H1 (cell line): ENCODE data around the gene FRK. TPM values are rescaled to one million over a fixed set of nuclear protein-coding genes. Genes with fewer than 3 reads are reported as not detected.

Experiments
- CTCF ChIA-PET: fragments of 300-600 bp; sonication (Branson Sonifier 250); formaldehyde crosslinking; loops from one replicate; lab custom pipeline; 2021; ENCODE audit not compliant: partially characterized antibody; lab: Charles Lee
- POLR2A ChIA-PET: fragments of 300-600 bp; sonication (Branson Sonifier 250); formaldehyde crosslinking; loops from one replicate; lab custom pipeline; 2021; ENCODE audit warnings: inconsistent platforms; ENCODE audit not compliant: partially characterized antibody; lab: Charles Lee
- DNase-seq, 2 experiments: peaks; one replicate each; pipeline versions ENCODE4 v3.0.0 to v3.0.0-alpha.2; 2010 to 2022; ENCODE audit warnings: low spot score in 2 of 2, low read depth in 1 of 2, mixed read lengths in 1 of 2
- FAIRE-seq: peaks from 2 replicates; lab custom pipeline; 2011; peaks lifted over from hg19 to GRCh38; lab: Jason Lieb, UNC
- H2AFZ ChIP-seq: 2 replicates; pipeline ENCODE4 v1.8.1; 2012; ENCODE audit warnings: low read length, inconsistent platforms
- H2AK5ac ChIP-seq: 2 replicates; pipeline ENCODE4 v1.6.1; 2013; ENCODE audit warnings: low read depth, low read length
- H2BK120ac ChIP-seq: replicated peaks from 2 replicates; pipeline ENCODE3; 2013; ENCODE audit warnings: low read depth, low read length, inconsistent platforms
- H2BK12ac ChIP-seq: 2 replicates; pipeline ENCODE4 v1.6.1; 2013; ENCODE audit warnings: low read depth, low read length
- H2BK15ac ChIP-seq: 2 replicates; pipeline ENCODE4 v1.6.1; 2013; ENCODE audit warnings: low read length
- H2BK20ac ChIP-seq: 2 replicates; pipeline ENCODE4 v1.6.1; 2013; ENCODE audit warnings: low read length
- H2BK5ac ChIP-seq: 2 replicates; pipeline ENCODE4 v1.6.1; 2013; ENCODE audit warnings: low read depth, low read length
- H3K14ac ChIP-seq: 2 replicates; pipeline ENCODE4 v1.6.1; 2013; ENCODE audit warnings: inconsistent platforms; ENCODE audit not compliant: insufficient read length
- H3K18ac ChIP-seq: 2 replicates; pipeline ENCODE4 v1.6.1; 2013; ENCODE audit warnings: low read length; ENCODE audit errors: extremely low read depth
- H3K23ac ChIP-seq: 2 replicates; pipeline ENCODE4 v1.6.1; 2013; ENCODE audit warnings: inconsistent platforms; ENCODE audit not compliant: insufficient read length
- H3K23me2 ChIP-seq: 2 replicates; pipeline ENCODE4 v1.6.1; 2013; ENCODE audit warnings: low read depth, low read length
- H3K27ac ChIP-seq: 2 replicates; pipeline ENCODE4 v1.6.1; 2011; ENCODE audit warnings: low read depth, low read length, inconsistent platforms
- H3K27me3 ChIP-seq, 4 experiments: replicated peaks in 1 of 4; 1 replicate in 1 of 4; 2 replicates in 3 of 4; pipeline versions ENCODE4 v1.6.1 to v1.8.1; 2011 to 2013; ENCODE audit warnings: low read length in 3 of 4, mild to moderate bottlenecking in 3 of 4, inconsistent platforms in 2 of 4, mixed read lengths in 2 of 4, moderate library complexity in 1 of 4; ENCODE audit not compliant: control insufficient read depth in 3 of 4, insufficient read depth in 3 of 4; ENCODE audit errors: extremely low read depth in 1 of 4
- H3K36me3 ChIP-seq, 4 experiments: 2 replicates each; pipeline versions ENCODE4 v1.6.1 to v1.8.1; 2011 to 2013; ENCODE audit warnings: mild to moderate bottlenecking in 4 of 4, low read length in 3 of 4, moderate library complexity in 2 of 4, control low read depth in 1 of 4, inconsistent platforms in 1 of 4; ENCODE audit not compliant: insufficient read depth in 4 of 4, control insufficient read depth in 2 of 4
- H3K4ac ChIP-seq: replicated peaks from 2 replicates; pipeline ENCODE3; 2013; ENCODE audit warnings: low read length, low read depth, mixed read lengths, inconsistent platforms; ENCODE audit not compliant: insufficient read length
- H3K4me1 ChIP-seq, 4 experiments: replicated peaks in 1 of 4; 1 replicate in 1 of 4; 2 replicates in 3 of 4; pipeline versions ENCODE4 v1.6.1 to v1.8.1; 2011 to 2013; ENCODE audit warnings: low read length in 3 of 4, inconsistent platforms in 2 of 4, mixed read lengths in 1 of 4; ENCODE audit not compliant: insufficient read depth in 4 of 4, control insufficient read depth in 3 of 4
- H3K4me2 ChIP-seq, 2 experiments: 2 replicates each; pipeline versions ENCODE4 v1.6.1 to v1.8.1; 2011 to 2013; ENCODE audit warnings: low read depth in 2 of 2, low read length in 2 of 2, control low read depth in 1 of 2, inconsistent platforms in 1 of 2, mild to moderate bottlenecking in 1 of 2; ENCODE audit not compliant: insufficient read depth in 1 of 2
- H3K4me3 ChIP-seq, 4 experiments: fragments of 200-600, 300-600 bp in 1 of 4; sonication (generic), shearing (Covaris generic), sonication (Bioruptor Twin) in 1 of 4; 2 replicates each; pipeline versions ENCODE4 v1.5.1 to v1.8.1; 2011 to 2016; ENCODE audit warnings: low read length in 4 of 4, low read depth in 3 of 4, control low read depth in 2 of 4, inconsistent platforms in 2 of 4, mild to moderate bottlenecking in 2 of 4, mixed read lengths in 1 of 4, moderate library complexity in 1 of 4; ENCODE audit not compliant: insufficient read depth in 2 of 4; ENCODE audit errors: extremely low read depth in 1 of 4
- H3K56ac ChIP-seq: replicated peaks from 2 replicates; pipeline ENCODE3; 2013; ENCODE audit warnings: low read depth, mild to moderate bottlenecking, mixed read lengths, low read length, inconsistent platforms; ENCODE audit not compliant: insufficient read length
- H3K79me1 ChIP-seq: 2 replicates; pipeline ENCODE4 v1.6.1; 2013; ENCODE audit warnings: low read depth, low read length, control low read depth
- H3K79me2 ChIP-seq, 2 experiments: 2 replicates each; pipeline versions ENCODE4 v1.6.1 to v1.8.1; 2012 to 2013; ENCODE audit warnings: low read length in 2 of 2, mild to moderate bottlenecking in 2 of 2, inconsistent platforms in 1 of 2; ENCODE audit not compliant: insufficient read depth in 2 of 2, control insufficient read depth in 1 of 2
- H3K9ac ChIP-seq, 4 experiments: replicated peaks in 1 of 4; 1 replicate in 1 of 4; 2 replicates in 3 of 4; pipeline versions ENCODE4 v1.6.1 to v1.8.1; 2011 to 2013; ENCODE audit warnings: low read depth in 3 of 4, low read length in 3 of 4, control low read depth in 2 of 4, mild to moderate bottlenecking in 2 of 4, moderate library complexity in 2 of 4, inconsistent platforms in 1 of 4; ENCODE audit errors: extremely low read depth in 1 of 4
- H3K9me3 ChIP-seq, 2 experiments: 2 replicates each; pipeline versions ENCODE4 v1.6.1 to v1.8.1; 2012 to 2013; ENCODE audit warnings: mild to moderate bottlenecking in 2 of 2, moderate library complexity in 2 of 2, control low read depth in 1 of 2, inconsistent platforms in 1 of 2, low read depth in 1 of 2, low read length in 1 of 2, mixed read lengths in 1 of 2; ENCODE audit not compliant: insufficient read depth in 2 of 2
- H4K20me1 ChIP-seq, 2 experiments: replicated peaks in 1 of 2; 2 replicates each; pipeline versions ENCODE3 to v1.8.1; 2011 to 2013; ENCODE audit warnings: inconsistent platforms in 2 of 2, low read length in 2 of 2, mild to moderate bottlenecking in 1 of 2; ENCODE audit not compliant: insufficient read depth in 2 of 2, control insufficient read depth in 1 of 2
- H4K5ac ChIP-seq: 2 replicates; pipeline ENCODE4 v1.6.1; 2013; ENCODE audit warnings: low read length, low read depth, mixed read lengths, inconsistent platforms; ENCODE audit not compliant: insufficient read length
- H4K8ac ChIP-seq: 2 replicates; pipeline ENCODE4 v1.8.0; 2013; ENCODE audit warnings: mild to moderate bottlenecking, moderate library complexity, low read length, inconsistent platforms; ENCODE audit not compliant: insufficient read depth; ENCODE audit errors: extremely low read depth
- H4K91ac ChIP-seq: replicated peaks from 2 replicates; pipeline ENCODE3; 2013; ENCODE audit warnings: low read length, mixed read lengths, inconsistent platforms; ENCODE audit not compliant: insufficient read length
- RBBP5 ChIP-seq: IDR thresholded peaks from 2 replicates; pipeline ENCODE4 v1.7.1; 2012; ENCODE audit warnings: low read depth, mild to moderate bottlenecking, inconsistent platforms, low read length, moderate library complexity, borderline replicate concordance
- WGBS, 2 experiments: shearing (Covaris generic) in 1 of 2; methylation state at CpG; one replicate each; pipeline versions ENCODE4 v1.1.6 to v1.1.7; 2013 to 2015; ENCODE audit warnings: low lambda C conversion rate in 2 of 2, mixed read lengths in 2 of 2, inconsistent platforms in 1 of 2, low coverage in 1 of 2, missing lambda C conversion rate in 1 of 2; ENCODE audit not compliant: insufficient replicate concordance in 2 of 2, insufficient coverage in 1 of 2, insufficient read length in 1 of 2; ENCODE audit errors: extremely low coverage in 1 of 2, missing lambda C conversion rate in 1 of 2; 5-methylcytosine and 5-hydroxymethylcytosine counted together
- polyA plus RNA-seq, 7 experiments: library from polyadenylated mRNA; depleted of rRNA in 3 of 7; stranded (reverse) in 5 of 7; unstranded in 2 of 7; fragments of >200 nt in 5 of 7; fragments of 200-250 nt in 2 of 7; gene quantifications; 1 replicate in 5 of 7; 2 replicates in 1 of 7; 4 replicates in 1 of 7; pipeline versions ENCODE4 v1.2.1 to v1.2.3, GENCODE V29; 2011 to 2013; ENCODE audit warnings: missing spikeins in 2 of 7, mixed read lengths in 2 of 7
- total RNA-seq: library from RNA; stranded (reverse); fragmentation: NEBNext Ultra II Directional; extraction: Animal tissue kit (Norgen Biotek cat#: 25700); gene quantifications from 2 replicates; pipeline ENCODE4 v1.2.1, GENCODE V29; 2021

Gene FRK
- total and polyA plus RNA-seq, 2 of the 8 experiments (the other 6 are each of a cell fraction or from before 2014, with no cell fraction given), result 0.11 to 0.24 TPM

- Histone ChIP-seq H3K23ac (no peak overlapping the region), H3K9me3 (no peaks in the 10 kb centered on the region), H2AK5ac (no peak overlapping the region), H2BK15ac (no peak overlapping the region), H3K4me1 (no peaks in the 10 kb centered on the region), H2BK20ac (no peak overlapping the region), H3K4me3 (no peak overlapping the region), H3K27me3 (no peaks in the 10 kb centered on the region), H3K4me2 (no peak overlapping the region), H3K14ac (no peak overlapping the region), H3K79me2 (no peaks in the 10 kb centered on the region), H2BK12ac (no peak overlapping the region), H3K79me1 (no peaks in the 10 kb centered on the region), H3K36me3 (no peaks in the 10 kb centered on the region), H2BK5ac (no peak overlapping the region), H3K4ac (no peak overlapping the region), H4K91ac (no peak overlapping the region), H3K18ac (no peak overlapping the region), H3K9ac (no peak overlapping the region), H3K27ac (no peak overlapping the region), H4K8ac (no peak overlapping the region), H2BK120ac (no peak overlapping the region), H3K23me2 (no peaks in the 10 kb centered on the region), H2AFZ (no peak overlapping the region), H4K5ac (no peak overlapping the region), H4K20me1 (no peaks in the 10 kb centered on the region), H3K56ac (no peak overlapping the region)
- DNase-seq, result no peak
- CTCF ChIA-PET, result interaction anchor here (1.2 kb wide), 1 partner anchor 35 kb away, joined by 3 read pairs; no protein-coding TSS in a partner anchor
- POLR2A ChIA-PET, result no interaction called here
- no peak for FAIRE-seq
- WGBS, 2 experiments, result 97% methylated on average over 2 of the region's 2 CpGs; no CpG with 5 or more reads in 1 of the 2 experiments
- no peak for TF ChIP-seq RBBP5
- TF ChIP-seq, all 59 proteins: peak for 0
These were observed 84.3 kb downstream of the FRK start for GRCh38 chr6:115976321-115976870.
